H9 (cell line): ENCODE results near the gene ITGA7. TPM values are rescaled to one million over a fixed set of nuclear protein-coding genes. Genes with fewer than 3 reads are reported as not detected.

ENCODE experiments used
- DNase-seq: peaks from one replicate; pipeline ENCODE4 v3.0.0-alpha.2; 2017
- H2AFZ ChIP-seq: one replicate; pipeline ENCODE4 v1.6.1; 2013; ENCODE audit warnings: mild to moderate bottlenecking, low read length, control low read depth, moderate library complexity
- H2AK5ac ChIP-seq: 2 replicates; pipeline ENCODE4 v1.6.1; 2013; ENCODE audit warnings: low read length, control low read depth, mixed read lengths; ENCODE audit not compliant: insufficient read length
- H2BK120ac ChIP-seq: one replicate; pipeline ENCODE4 v1.6.1; 2013; ENCODE audit warnings: low read depth, mild to moderate bottlenecking, low read length, control low read depth, inconsistent platforms; ENCODE audit not compliant: poor library complexity, severe bottlenecking
- H2BK12ac ChIP-seq: 2 replicates; pipeline ENCODE4 v1.6.1; 2013; ENCODE audit warnings: low read length, control low read depth, mixed read lengths, low read depth; ENCODE audit not compliant: insufficient read length
- H2BK15ac ChIP-seq: 2 replicates; pipeline ENCODE4 v1.6.1; 2013; ENCODE audit warnings: low read depth, low read length, control low read depth
- H2BK20ac ChIP-seq: one replicate; pipeline ENCODE4 v1.6.1; 2013; ENCODE audit warnings: low read depth, mild to moderate bottlenecking, low read length, control low read depth, inconsistent platforms; ENCODE audit not compliant: poor library complexity, severe bottlenecking
- H2BK5ac ChIP-seq: 2 replicates; pipeline ENCODE4 v1.6.1; 2013; ENCODE audit warnings: low read length, control low read depth, mixed read lengths; ENCODE audit not compliant: insufficient read length
- H3K14ac ChIP-seq: 2 replicates; pipeline ENCODE4 v1.6.1; 2013; ENCODE audit warnings: low read length, control low read depth; ENCODE audit not compliant: insufficient read depth
- H3K18ac ChIP-seq: 2 replicates; pipeline ENCODE4 v1.6.1; 2013; ENCODE audit warnings: low read depth, mild to moderate bottlenecking, mixed read lengths, low read length, control low read depth; ENCODE audit not compliant: insufficient read length
- H3K23ac ChIP-seq: 2 replicates; pipeline ENCODE4 v1.6.1; 2013; ENCODE audit warnings: low read length, control low read depth, mixed read lengths, low read depth; ENCODE audit not compliant: insufficient read length
- H3K23me2 ChIP-seq: 2 replicates; pipeline ENCODE4 v1.6.1; 2013; ENCODE audit warnings: low read depth, mild to moderate bottlenecking, mixed read lengths, low read length, control low read depth; ENCODE audit not compliant: insufficient read length, poor library complexity, severe bottlenecking
- H3K27ac ChIP-seq: 2 replicates; pipeline ENCODE4 v1.5.1; 2013; ENCODE audit warnings: low read length, control low read depth, mixed read lengths, low read depth; ENCODE audit not compliant: insufficient read length
- H3K27me3 ChIP-seq: 2 replicates; pipeline ENCODE4 v1.6.1; 2013; ENCODE audit warnings: low read length, control low read depth, inconsistent platforms; ENCODE audit not compliant: insufficient read depth
- H3K4ac ChIP-seq: 2 replicates; pipeline ENCODE4 v1.6.1; 2013; ENCODE audit warnings: low read depth, mild to moderate bottlenecking, control low read depth, inconsistent platforms, low read length, moderate library complexity
- H3K4me1 ChIP-seq: 2 replicates; pipeline ENCODE4 v1.6.1; 2013; ENCODE audit warnings: low read length, control low read depth, inconsistent platforms; ENCODE audit not compliant: insufficient read depth
- H3K4me2 ChIP-seq: 2 replicates; pipeline ENCODE4 v1.6.1; 2013; ENCODE audit warnings: low read length, control low read depth, mixed read lengths; ENCODE audit not compliant: insufficient read length, insufficient read depth
- H3K56ac ChIP-seq: 2 replicates; pipeline ENCODE4 v1.6.1; 2013; ENCODE audit warnings: low read depth, mild to moderate bottlenecking, mixed read lengths, low read length, control low read depth; ENCODE audit not compliant: insufficient read length
- H3K79me1 ChIP-seq: 2 replicates; pipeline ENCODE4 v1.6.1; 2013; ENCODE audit warnings: low read depth, mild to moderate bottlenecking, moderate library complexity, low read length, control low read depth, inconsistent platforms; ENCODE audit not compliant: insufficient read depth, poor library complexity, severe bottlenecking
- H3K79me2 ChIP-seq: 2 replicates; pipeline ENCODE4 v1.6.1; 2013; ENCODE audit warnings: low read length, control low read depth, inconsistent platforms; ENCODE audit not compliant: insufficient read depth
- H3K9ac ChIP-seq: 2 replicates; pipeline ENCODE4 v1.6.1; 2013; ENCODE audit warnings: low read length, control low read depth, mixed read lengths; ENCODE audit not compliant: insufficient read length; ENCODE audit errors: extremely low read depth
- H3K9me3 ChIP-seq: one replicate; pipeline ENCODE4 v1.6.1; 2013; ENCODE audit warnings: low read depth, low read length, inconsistent platforms; ENCODE audit not compliant: control insufficient read depth
- H3T11ph ChIP-seq: one replicate; pipeline ENCODE4 v1.6.1; 2013; ENCODE audit warnings: mild to moderate bottlenecking, low read length, control low read depth, inconsistent platforms
- H4K20me1 ChIP-seq: one replicate; pipeline ENCODE4 v1.6.1; 2013; ENCODE audit not compliant: control insufficient read depth, insufficient read length, insufficient read depth
- H4K5ac ChIP-seq: 2 replicates; pipeline ENCODE4 v1.6.1; 2013; ENCODE audit warnings: low read depth, mild to moderate bottlenecking, mixed read lengths, low read length, control low read depth; ENCODE audit not compliant: insufficient read length
- H4K8ac ChIP-seq: replicated peaks from 2 replicates; pipeline ENCODE4 v1.6.1; 2013; ENCODE audit warnings: low read length, control low read depth, mixed read lengths, low read depth; ENCODE audit not compliant: insufficient read length
- H4K91ac ChIP-seq: 2 replicates; pipeline ENCODE4 v1.6.1; 2013; ENCODE audit warnings: low read depth, mild to moderate bottlenecking, moderate library complexity, mixed read lengths, low read length, control low read depth; ENCODE audit not compliant: insufficient read length
- H3K27ac Mint-ChIP-seq, 3 experiments: 2 replicates in 2 of 3; 3 replicates in 1 of 3; pipeline ENCODE4 v1.8.0; 2020 to 2021; ENCODE audit warnings: mixed read lengths in 3 of 3, mild to moderate bottlenecking in 1 of 3, moderate library complexity in 1 of 3
- H3K27me3 Mint-ChIP-seq: 2 replicates; pipeline ENCODE4 v1.8.0; 2021; ENCODE audit warnings: low read depth, mild to moderate bottlenecking, moderate library complexity, mixed read lengths
- H3K36me3 Mint-ChIP-seq, 3 experiments: 2 replicates in 2 of 3; 3 replicates in 1 of 3; pipeline ENCODE4 v1.8.0; 2020 to 2021; ENCODE audit warnings: low read depth in 3 of 3, mixed read lengths in 3 of 3; ENCODE audit not compliant: insufficient read depth in 1 of 3
- H3K4me1 Mint-ChIP-seq, 2 experiments: 2 replicates each; pipeline ENCODE4 v1.8.0; 2020; ENCODE audit warnings: mixed read lengths in 2 of 2
- H3K4me3 Mint-ChIP-seq, 2 experiments: 2 replicates in 1 of 2; 3 replicates in 1 of 2; pipeline ENCODE4 v1.8.0; 2020 to 2021; ENCODE audit warnings: mild to moderate bottlenecking in 2 of 2, mixed read lengths in 2 of 2, moderate library complexity in 1 of 2
- H3K9me3 Mint-ChIP-seq, 2 experiments: 2 replicates in 1 of 2; 3 replicates in 1 of 2; pipeline ENCODE4 v1.8.0; 2020; ENCODE audit warnings: mild to moderate bottlenecking in 2 of 2, mixed read lengths in 2 of 2, moderate library complexity in 1 of 2
- WGBS: extraction: QIAGEN DNeasy Blood & Tissue Kit; methylation state at CpG from one replicate; pipeline ENCODE4 v1.1.7; 2013; ENCODE audit warnings: missing lambda C conversion rate, low lambda C conversion rate, mixed read lengths; ENCODE audit not compliant: insufficient read length; ENCODE audit errors: extremely low coverage; 5-methylcytosine and 5-hydroxymethylcytosine counted together
- total RNA-seq: library from RNA; stranded (reverse); gene quantifications from 2 replicates; pipeline ENCODE4 v1.2.1, GENCODE V29; 2021
- TF ChIP-seq, protein P1 (sequence below): fragments of 200-600 bp; sonication (generic); conservative IDR thresholded peaks from 3 replicates; pipeline ENCODE4 v1.8.0; 2021; ENCODE audit warnings: antibody characterized with exemption, mild to moderate bottlenecking

Gene ITGA7
- total RNA-seq, 1 experiment from 2014 or later = 119 TPM

DNA sequence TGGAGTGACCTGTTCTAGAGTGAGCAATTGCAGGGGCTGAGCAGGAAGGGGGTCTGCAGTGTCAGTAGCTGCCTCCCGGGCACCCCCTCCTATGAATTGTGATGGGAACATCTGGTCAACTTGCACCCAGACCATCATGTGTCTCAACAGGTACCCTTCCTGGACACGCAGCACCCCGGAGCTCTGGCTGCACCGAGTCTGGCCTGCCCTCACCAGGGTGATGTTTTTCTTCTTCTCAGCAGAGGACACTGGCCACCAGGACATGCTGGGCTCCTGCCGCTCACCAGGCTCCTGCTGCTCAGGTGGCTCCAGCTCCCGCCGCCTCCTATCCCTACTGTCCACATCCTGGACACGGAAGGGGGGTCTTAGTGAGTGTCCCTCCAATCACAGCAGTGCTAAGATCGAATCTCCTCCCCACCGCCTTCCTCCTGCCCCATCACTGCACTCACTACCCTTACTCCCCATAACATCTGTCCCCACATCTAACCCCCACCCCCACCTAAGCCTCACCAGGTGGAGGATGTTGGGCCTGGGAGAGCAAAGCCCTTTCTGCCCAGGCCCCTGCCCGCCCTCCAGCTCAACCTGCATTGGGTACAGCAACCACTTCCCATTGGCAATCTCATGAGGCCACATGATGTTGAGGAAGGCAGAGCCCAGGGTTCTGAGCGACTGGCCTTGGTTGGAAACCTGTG lies 14.9 kb downstream of the ITGA7 start:
- peak overlapping the region in 1 of 3 experiments; percentile 6; a peak in 1 of 7 replicates for H3K27ac Mint-ChIP-seq
- WGBS = no CpG with 5 or more reads among the region's 12 CpGs
- H3K27me3 Mint-ChIP-seq = no peaks in the 10 kb centered on the region

More for the DNA sequence above, 14.9 kb downstream of the ITGA7 start:
- H3K4me1 Mint-ChIP-seq = no peaks in the 10 kb centered on the region
- no peak overlapping the region for H3K4me3 Mint-ChIP-seq
- Histone ChIP-seq H2BK12ac (no peak overlapping the region), H4K91ac (no peak overlapping the region), H3K79me2 (no peaks in the 10 kb centered on the region), H2BK5ac (no peak overlapping the region), H4K20me1 (no peaks in the 10 kb centered on the region), H3K14ac (no peak overlapping the region), H3K9me3 (no peaks in the 10 kb centered on the region), H2BK120ac (no peak overlapping the region), H2BK15ac (no peak overlapping the region), H2BK20ac (no peak overlapping the region), H3K79me1 (no peaks in the 10 kb centered on the region), H3K9ac (no peak overlapping the region), H3K23ac (no peak overlapping the region), H3K4ac (no peak overlapping the region), H3K27ac (no peak overlapping the region), H3K4me1 (no peaks in the 10 kb centered on the region), H3K23me2 (no peaks in the 10 kb centered on the region), H4K8ac (no peak overlapping the region), H2AK5ac (no peak overlapping the region), H3K56ac (no peak overlapping the region), H3T11ph (no peak overlapping the region), H2AFZ (no peak overlapping the region), H3K4me2 (no peak overlapping the region), H3K27me3 (no peaks in the 10 kb centered on the region), H4K5ac (no peak overlapping the region), H3K18ac (no peak overlapping the region)
- DNase-seq = no peak
- H3K9me3 Mint-ChIP-seq = no peaks in the 10 kb centered on the region
- peaks cover 37 to 69% (median 57%) of the 10 kb centered on the region in 3 experiments for H3K36me3 Mint-ChIP-seq
- TF ChIP-seq, protein P1, sequence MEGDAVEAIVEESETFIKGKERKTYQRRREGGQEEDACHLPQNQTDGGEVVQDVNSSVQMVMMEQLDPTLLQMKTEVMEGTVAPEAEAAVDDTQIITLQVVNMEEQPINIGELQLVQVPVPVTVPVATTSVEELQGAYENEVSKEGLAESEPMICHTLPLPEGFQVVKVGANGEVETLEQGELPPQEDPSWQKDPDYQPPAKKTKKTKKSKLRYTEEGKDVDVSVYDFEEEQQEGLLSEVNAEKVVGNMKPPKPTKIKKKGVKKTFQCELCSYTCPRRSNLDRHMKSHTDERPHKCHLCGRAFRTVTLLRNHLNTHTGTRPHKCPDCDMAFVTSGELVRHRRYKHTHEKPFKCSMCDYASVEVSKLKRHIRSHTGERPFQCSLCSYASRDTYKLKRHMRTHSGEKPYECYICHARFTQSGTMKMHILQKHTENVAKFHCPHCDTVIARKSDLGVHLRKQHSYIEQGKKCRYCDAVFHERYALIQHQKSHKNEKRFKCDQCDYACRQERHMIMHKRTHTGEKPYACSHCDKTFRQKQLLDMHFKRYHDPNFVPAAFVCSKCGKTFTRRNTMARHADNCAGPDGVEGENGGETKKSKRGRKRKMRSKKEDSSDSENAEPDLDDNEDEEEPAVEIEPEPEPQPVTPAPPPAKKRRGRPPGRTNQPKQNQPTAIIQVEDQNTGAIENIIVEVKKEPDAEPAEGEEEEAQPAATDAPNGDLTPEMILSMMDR = no peak
